Endothelial cell of umbilical vein (primary cell): ENCODE results near the gene DMD. TPM values are rescaled to one million over a fixed set of nuclear protein-coding genes. Genes with fewer than 3 reads are reported as not detected.

Experiments used
- BruUV-seq: library from RNA; stranded (reverse); fragments of 400-500 nt; replicated peaks from 2 replicates; lab custom pipeline; 2021; lab: Mats Ljungman, UMichigan
- CTCF ChIA-PET: fragments of 300-600, 350-600 bp; sonication (Branson Sonifier 250); formaldehyde crosslinking; loops from one replicate; lab custom pipeline; 2021; ENCODE audit warnings: antibody characterized with exemption, inconsistent platforms; lab: Charles Lee
- POLR2A ChIA-PET: fragments of 300-600, 350-600 bp; sonication (Branson Sonifier 250); formaldehyde crosslinking; loops from one replicate; lab custom pipeline; 2021; ENCODE audit warnings: antibody characterized with exemption, inconsistent platforms; lab: Charles Lee
- DNase-seq: peaks from one replicate; pipeline ENCODE4 v3.0.0-alpha.2; 2011; ENCODE audit warnings: low read depth, low spot score
- FAIRE-seq: peaks from 2 replicates; lab custom pipeline; 2011; peaks lifted over from hg19 to GRCh38; lab: Jason Lieb, UNC
- H2AFZ ChIP-seq: 2 replicates; pipeline ENCODE4 v1.6.0; 2012; ENCODE audit warnings: low read depth, low read length, control low read depth, inconsistent platforms
- H3K27ac ChIP-seq: 2 replicates; pipeline ENCODE4 v1.5.1; 2011; ENCODE audit warnings: low read depth, mild to moderate bottlenecking, control low read depth, low read length, moderate library complexity; ENCODE audit not compliant: insufficient read depth
- H3K27me3 ChIP-seq, 2 experiments: 2 replicates each; pipeline versions ENCODE4 v1.6.0 to v1.6.1; 2011; ENCODE audit warnings: low read length in 2 of 2, mixed read lengths in 1 of 2; ENCODE audit not compliant: control insufficient read depth in 2 of 2, insufficient read depth in 2 of 2
- H3K36me3 ChIP-seq, 2 experiments: 2 replicates in 1 of 2; 3 replicates in 1 of 2; pipeline ENCODE4 v1.5.1; 2011; ENCODE audit warnings: low read length in 2 of 2, mild to moderate bottlenecking in 1 of 2, moderate library complexity in 1 of 2; ENCODE audit not compliant: control insufficient read depth in 2 of 2, insufficient read depth in 2 of 2; ENCODE audit errors: extremely low read depth in 1 of 2
- H3K4me1 ChIP-seq: 3 replicates; pipeline ENCODE4 v1.5.1; 2011; ENCODE audit warnings: mild to moderate bottlenecking, low read length; ENCODE audit not compliant: control insufficient read depth, insufficient read depth; ENCODE audit errors: extremely low read depth
- H3K4me2 ChIP-seq: 2 replicates; pipeline ENCODE4 v1.6.1; 2011; ENCODE audit warnings: low read length, control low read depth, mixed read lengths; ENCODE audit not compliant: insufficient read depth
- H3K4me3 ChIP-seq, 3 experiments: fragments of 200-600 bp in 1 of 3; sonication (generic), shearing (Covaris generic) in 1 of 3; replicated peaks in 1 of 3; 2 replicates each; pipeline ENCODE4 v1.5.1; 2011 to 2016; ENCODE audit warnings: control low read depth in 3 of 3, low read length in 3 of 3, mild to moderate bottlenecking in 2 of 3, inconsistent platforms in 1 of 3, low read depth in 1 of 3, moderate library complexity in 1 of 3; ENCODE audit not compliant: insufficient read depth in 1 of 3
- H3K79me2 ChIP-seq: 2 replicates; pipeline ENCODE4 v1.6.0; 2012; ENCODE audit warnings: low read length, inconsistent platforms; ENCODE audit not compliant: control insufficient read depth, insufficient read depth
- H3K9ac ChIP-seq: replicated peaks from 2 replicates; pipeline ENCODE3; 2011; ENCODE audit warnings: low read length, control low read depth; ENCODE audit not compliant: insufficient read depth; ENCODE audit errors: extremely low read depth
- H3K9me1 ChIP-seq: replicated peaks from 3 replicates; pipeline ENCODE4 v1.6.0; 2011; ENCODE audit warnings: mild to moderate bottlenecking, low read length; ENCODE audit not compliant: control insufficient read depth, insufficient read depth; ENCODE audit errors: extremely low read depth
- H3K9me3 ChIP-seq: replicated peaks from 2 replicates; pipeline ENCODE4 v1.5.1; 2012; ENCODE audit warnings: low read length, inconsistent platforms; ENCODE audit not compliant: control insufficient read depth, insufficient read depth
- H4K20me1 ChIP-seq: replicated peaks from 2 replicates; pipeline ENCODE3; 2011; ENCODE audit warnings: mild to moderate bottlenecking, low read length; ENCODE audit not compliant: control insufficient read depth, insufficient read depth; ENCODE audit errors: extremely low read depth
- CTCF ChIP-seq, 2 donors: IDR thresholded peaks; 1 replicate in 1 of 2; 2 replicates in 1 of 2; pipeline ENCODE4 v1.5.1; 2011; ENCODE audit warnings: low read length in 2 of 2, mild to moderate bottlenecking in 2 of 2, moderate library complexity in 2 of 2, control low read depth in 1 of 2, inconsistent platforms in 1 of 2, low read depth in 1 of 2; ENCODE audit not compliant: insufficient read depth in 1 of 2; ENCODE audit errors: extremely low read depth in 1 of 2
- EZH2 ChIP-seq: IDR thresholded peaks from 2 replicates; pipeline ENCODE4 v1.6.1; 2012; ENCODE audit warnings: borderline replicate concordance, low read depth, mild to moderate bottlenecking, moderate library complexity, low read length, inconsistent platforms; ENCODE audit not compliant: severe bottlenecking
- FOS ChIP-seq: IDR thresholded peaks from 2 replicates; pipeline ENCODE4 v1.6.1; 2011; ENCODE audit warnings: mild to moderate bottlenecking, low read length, moderate library complexity, borderline replicate concordance; ENCODE audit not compliant: insufficient read depth
- GATA2 ChIP-seq: IDR thresholded peaks from 2 replicates; pipeline ENCODE4 v1.7.0; 2011; ENCODE audit warnings: low read depth, mild to moderate bottlenecking, moderate library complexity, mixed read lengths, low read length; ENCODE audit not compliant: insufficient read length, insufficient read depth
- JUN ChIP-seq: IDR thresholded peaks from 2 replicates; pipeline ENCODE4 v1.6.1; 2011; ENCODE audit warnings: borderline replicate concordance, low read depth; ENCODE audit not compliant: insufficient read length, insufficient read depth
- MAX ChIP-seq: IDR thresholded peaks from 2 replicates; pipeline ENCODE4 v1.6.1; 2011; ENCODE audit not compliant: insufficient read depth, insufficient read length
- MYC ChIP-seq: IDR thresholded peaks from one replicate; pipeline ENCODE4 v1.6.1; 2011; ENCODE audit warnings: mild to moderate bottlenecking, low read depth, low read length
- POLR2A ChIP-seq: IDR thresholded peaks from 2 replicates; pipeline ENCODE4 v1.6.1; 2012; ENCODE audit warnings: low read depth, mild to moderate bottlenecking, control low read depth, low read length
- POLR2AphosphoS5 ChIP-seq: IDR thresholded peaks from 2 replicates; pipeline ENCODE4 v1.6.1; 2012; ENCODE audit warnings: low read depth, mild to moderate bottlenecking, control low read depth, low read length, moderate library complexity; ENCODE audit not compliant: insufficient read depth
- dilution Hi-C: fragments of 300-500 bp; cut with MboI; formaldehyde crosslinking; loops from one replicate; pipeline ENCODE4 v1.15.0; 2019; ENCODE audit warnings: low sequenced_read_pairs; ENCODE audit not compliant: extremely low pct_ligation_motif_present
- intact Hi-C: fragments of 100-400 bp; cut with micrococcal nuclease; formaldehyde crosslinking; loops from one replicate; pipeline ENCODE4 v1.10.0; 2022
- polyA plus RNA-seq, 4 experiments: library from polyadenylated mRNA; depleted of rRNA in 3 of 4; stranded (reverse) in 3 of 4; unstranded in 1 of 4; fragments of >200 nt; gene quantifications; 2 replicates each; pipeline versions ENCODE4 v1.2.1 to v1.2.3, GENCODE V29; 2011 to 2012; ENCODE audit warnings: missing spikeins in 1 of 4
- total RNA-seq: library from RNA; stranded (reverse); gene quantifications from 2 replicates; pipeline ENCODE4 v1.2.3, GENCODE V29; 2021

The DMD gene
- total and polyA plus RNA-seq, 2 donors (not counting 3 experiments of a cell fraction or from before 2014, with no cell fraction given): 7.3 to 9.0 TPM

GRCh38 chrX:32571579-32571978 is 639.8 kb downstream of the DMD start:
- TF ChIP-seq JUN (no peak), GATA2 (no peak), POLR2AphosphoS5 (no peak), CTCF (IDR thresholded peaks at IDR 0.05; ENCODE audit: extremely low read depth in 1 of 2, insufficient read depth in 1 of 2, low read depth in 1 of 2, low read length in 2 of 2) (no peak), POLR2A (no peak), EZH2 (no peak), MYC (no peak), MAX (no peak), FOS (no peak)
- dilution Hi-C loops (no loop called here), intact Hi-C loops (no loop called here)
- H2AFZ ChIP-seq: no peak overlapping the region
- CTCF ChIA-PET: no interaction called here
- no peak for FAIRE-seq
- no TSS peak for BruUV-seq
- H3K27me3 ChIP-seq: no peaks in the 10 kb centered on the region
- no peaks in the 10 kb centered on the region for H3K79me2 ChIP-seq
- H3K36me3 ChIP-seq: no peaks in the 10 kb centered on the region
- H3K27ac ChIP-seq: no peak overlapping the region
- no peaks in the 10 kb centered on the region for H4K20me1 ChIP-seq
- no peaks in the 10 kb centered on the region for H3K4me1 ChIP-seq
- no peaks in the 10 kb centered on the region for H3K9me1 ChIP-seq
- no peak overlapping the region for H3K9ac ChIP-seq
- no peaks in the 10 kb centered on the region for H3K9me3 ChIP-seq
- DNase-seq: no peak
- no peak overlapping the region for H3K4me2 ChIP-seq
- H3K4me3 ChIP-seq: no peak overlapping the region
- POLR2A ChIA-PET: no interaction called here
